NCI-H2029 (cell line): ENCODE measurements around the gene PHACTR1.
A peak's percentile ranks its signal among the peaks of the same experiment; 100 is the strongest.
"Not testable (repeated sequence)": the region's sequence is repeated elsewhere in the genome, so short reads cannot be mapped to it uniquely, and the experiment has no call there.

Source experiments
- DNase-seq: peaks from one replicate; lab custom pipeline; 2025; lab: John Stamatoyannopoulos, UW

PHACTR1 gene

GRCh38 chr6:13315896-13316295 is 599.3 kb downstream of the PHACTR1 start:
- no peak for DNase-seq

GRCh38 chr6:13318821-13319220 is 602.3 kb downstream of the PHACTR1 start:
- DNase-seq, result no peak

- no peak for DNase-seq
Measured at GRCh38 chr6:13319891-13320564, 603.5 kb downstream of the PHACTR1 start.

- not testable (repeated sequence) for DNase-seq
Measured at GRCh38 chr6:13326031-13326586, 609.5 kb downstream of the PHACTR1 start.

GRCh38 chr6:13327691-13328075 is 611.1 kb downstream of the PHACTR1 start:
- no peak for DNase-seq

- peak; percentile 91 for DNase-seq
Measured at GRCh38 chr6:13328076-13328874, 611.7 kb downstream of the PHACTR1 start, which contains the start of gene TBC1D7. Gene TBC1D7, minus strand, starts transcription at chr6:13328537. Its CDS starts 1,639 bp downstream, at chr6:13326898.

- no peak for DNase-seq
Measured at GRCh38 chr6:13328875-13329183, 612.3 kb downstream of the PHACTR1 start.

- DNase-seq, result peak; percentile 47
Measured at GRCh38 chr6:13331516-13332348, 615.2 kb downstream of the PHACTR1 start.

GRCh38 chr6:13332349-13332706 is 615.8 kb downstream of the PHACTR1 start:
- DNase-seq, result no peak

- DNase-seq, result no peak
Measured at GRCh38 chr6:13334953-13335352, 618.4 kb downstream of the PHACTR1 start.

GRCh38 chr6:13336553-13336952 is 620.0 kb downstream of the PHACTR1 start:
- peak; percentile 72 for DNase-seq

- no peak for DNase-seq
Measured at GRCh38 chr6:13338038-13338437, 621.5 kb downstream of the PHACTR1 start.
